H1 (cell line): Measurements from ENCODE around the gene LMNTD2. TPM values are rescaled to one million over a fixed set of nuclear protein-coding genes. Genes with fewer than 3 reads are reported as not detected.

ENCODE experiments used
- CTCF ChIA-PET: fragments of 300-600 bp; sonication (Branson Sonifier 250); formaldehyde crosslinking; loops from one replicate; lab custom pipeline; 2021; ENCODE audit not compliant: partially characterized antibody; lab: Charles Lee
- POLR2A ChIA-PET: fragments of 300-600 bp; sonication (Branson Sonifier 250); formaldehyde crosslinking; loops from one replicate; lab custom pipeline; 2021; ENCODE audit warnings: inconsistent platforms; ENCODE audit not compliant: partially characterized antibody; lab: Charles Lee
- DNase-seq, 2 experiments: peaks; one replicate each; pipeline versions ENCODE4 v3.0.0 to v3.0.0-alpha.2; 2010 to 2022; ENCODE audit warnings: low spot score in 2 of 2, low read depth in 1 of 2, mixed read lengths in 1 of 2
- FAIRE-seq: peaks from 2 replicates; lab custom pipeline; 2011; peaks lifted over from hg19 to GRCh38; lab: Jason Lieb, UNC
- H2AFZ ChIP-seq: 2 replicates; pipeline ENCODE4 v1.8.1; 2012; ENCODE audit warnings: low read length, inconsistent platforms
- H2AK5ac ChIP-seq: 2 replicates; pipeline ENCODE4 v1.6.1; 2013; ENCODE audit warnings: low read depth, low read length
- H2BK120ac ChIP-seq: replicated peaks from 2 replicates; pipeline ENCODE3; 2013; ENCODE audit warnings: low read depth, low read length, inconsistent platforms
- H2BK12ac ChIP-seq: 2 replicates; pipeline ENCODE4 v1.6.1; 2013; ENCODE audit warnings: low read depth, low read length
- H2BK15ac ChIP-seq: 2 replicates; pipeline ENCODE4 v1.6.1; 2013; ENCODE audit warnings: low read length
- H2BK20ac ChIP-seq: 2 replicates; pipeline ENCODE4 v1.6.1; 2013; ENCODE audit warnings: low read length
- H2BK5ac ChIP-seq: 2 replicates; pipeline ENCODE4 v1.6.1; 2013; ENCODE audit warnings: low read depth, low read length
- H3K14ac ChIP-seq: 2 replicates; pipeline ENCODE4 v1.6.1; 2013; ENCODE audit warnings: inconsistent platforms; ENCODE audit not compliant: insufficient read length
- H3K18ac ChIP-seq: 2 replicates; pipeline ENCODE4 v1.6.1; 2013; ENCODE audit warnings: low read length; ENCODE audit errors: extremely low read depth
- H3K23ac ChIP-seq: 2 replicates; pipeline ENCODE4 v1.6.1; 2013; ENCODE audit warnings: inconsistent platforms; ENCODE audit not compliant: insufficient read length
- H3K23me2 ChIP-seq: 2 replicates; pipeline ENCODE4 v1.6.1; 2013; ENCODE audit warnings: low read depth, low read length
- H3K27ac ChIP-seq: 2 replicates; pipeline ENCODE4 v1.6.1; 2011; ENCODE audit warnings: low read depth, low read length, inconsistent platforms
- H3K27me3 ChIP-seq, 4 experiments: replicated peaks in 1 of 4; 1 replicate in 1 of 4; 2 replicates in 3 of 4; pipeline versions ENCODE4 v1.6.1 to v1.8.1; 2011 to 2013; ENCODE audit warnings: low read length in 3 of 4, mild to moderate bottlenecking in 3 of 4, inconsistent platforms in 2 of 4, mixed read lengths in 2 of 4, moderate library complexity in 1 of 4; ENCODE audit not compliant: control insufficient read depth in 3 of 4, insufficient read depth in 3 of 4; ENCODE audit errors: extremely low read depth in 1 of 4
- H3K36me3 ChIP-seq, 4 experiments: 2 replicates each; pipeline versions ENCODE4 v1.6.1 to v1.8.1; 2011 to 2013; ENCODE audit warnings: mild to moderate bottlenecking in 4 of 4, low read length in 3 of 4, moderate library complexity in 2 of 4, control low read depth in 1 of 4, inconsistent platforms in 1 of 4; ENCODE audit not compliant: insufficient read depth in 4 of 4, control insufficient read depth in 2 of 4
- H3K4ac ChIP-seq: replicated peaks from 2 replicates; pipeline ENCODE3; 2013; ENCODE audit warnings: low read length, low read depth, mixed read lengths, inconsistent platforms; ENCODE audit not compliant: insufficient read length
- H3K4me1 ChIP-seq, 4 experiments: replicated peaks in 1 of 4; 1 replicate in 1 of 4; 2 replicates in 3 of 4; pipeline versions ENCODE4 v1.6.1 to v1.8.1; 2011 to 2013; ENCODE audit warnings: low read length in 3 of 4, inconsistent platforms in 2 of 4, mixed read lengths in 1 of 4; ENCODE audit not compliant: insufficient read depth in 4 of 4, control insufficient read depth in 3 of 4
- H3K4me2 ChIP-seq, 2 experiments: 2 replicates each; pipeline versions ENCODE4 v1.6.1 to v1.8.1; 2011 to 2013; ENCODE audit warnings: low read depth in 2 of 2, low read length in 2 of 2, control low read depth in 1 of 2, inconsistent platforms in 1 of 2, mild to moderate bottlenecking in 1 of 2; ENCODE audit not compliant: insufficient read depth in 1 of 2
- H3K4me3 ChIP-seq, 4 experiments: fragments of 200-600, 300-600 bp in 1 of 4; sonication (generic), shearing (Covaris generic), sonication (Bioruptor Twin) in 1 of 4; 2 replicates each; pipeline versions ENCODE4 v1.5.1 to v1.8.1; 2011 to 2016; ENCODE audit warnings: low read length in 4 of 4, low read depth in 3 of 4, control low read depth in 2 of 4, inconsistent platforms in 2 of 4, mild to moderate bottlenecking in 2 of 4, mixed read lengths in 1 of 4, moderate library complexity in 1 of 4; ENCODE audit not compliant: insufficient read depth in 2 of 4; ENCODE audit errors: extremely low read depth in 1 of 4
- H3K56ac ChIP-seq: replicated peaks from 2 replicates; pipeline ENCODE3; 2013; ENCODE audit warnings: low read depth, mild to moderate bottlenecking, mixed read lengths, low read length, inconsistent platforms; ENCODE audit not compliant: insufficient read length
- H3K79me1 ChIP-seq: 2 replicates; pipeline ENCODE4 v1.6.1; 2013; ENCODE audit warnings: low read depth, low read length, control low read depth
- H3K79me2 ChIP-seq, 2 experiments: 2 replicates each; pipeline versions ENCODE4 v1.6.1 to v1.8.1; 2012 to 2013; ENCODE audit warnings: low read length in 2 of 2, mild to moderate bottlenecking in 2 of 2, inconsistent platforms in 1 of 2; ENCODE audit not compliant: insufficient read depth in 2 of 2, control insufficient read depth in 1 of 2
- H3K9ac ChIP-seq, 4 experiments: replicated peaks in 1 of 4; 1 replicate in 1 of 4; 2 replicates in 3 of 4; pipeline versions ENCODE4 v1.6.1 to v1.8.1; 2011 to 2013; ENCODE audit warnings: low read depth in 3 of 4, low read length in 3 of 4, control low read depth in 2 of 4, mild to moderate bottlenecking in 2 of 4, moderate library complexity in 2 of 4, inconsistent platforms in 1 of 4; ENCODE audit errors: extremely low read depth in 1 of 4
- H3K9me3 ChIP-seq, 2 experiments: 2 replicates each; pipeline versions ENCODE4 v1.6.1 to v1.8.1; 2012 to 2013; ENCODE audit warnings: mild to moderate bottlenecking in 2 of 2, moderate library complexity in 2 of 2, control low read depth in 1 of 2, inconsistent platforms in 1 of 2, low read depth in 1 of 2, low read length in 1 of 2, mixed read lengths in 1 of 2; ENCODE audit not compliant: insufficient read depth in 2 of 2
- H4K20me1 ChIP-seq, 2 experiments: replicated peaks in 1 of 2; 2 replicates each; pipeline versions ENCODE3 to v1.8.1; 2011 to 2013; ENCODE audit warnings: inconsistent platforms in 2 of 2, low read length in 2 of 2, mild to moderate bottlenecking in 1 of 2; ENCODE audit not compliant: insufficient read depth in 2 of 2, control insufficient read depth in 1 of 2
- H4K5ac ChIP-seq: 2 replicates; pipeline ENCODE4 v1.6.1; 2013; ENCODE audit warnings: low read length, low read depth, mixed read lengths, inconsistent platforms; ENCODE audit not compliant: insufficient read length
- H4K8ac ChIP-seq: 2 replicates; pipeline ENCODE4 v1.8.0; 2013; ENCODE audit warnings: mild to moderate bottlenecking, moderate library complexity, low read length, inconsistent platforms; ENCODE audit not compliant: insufficient read depth; ENCODE audit errors: extremely low read depth
- H4K91ac ChIP-seq: replicated peaks from 2 replicates; pipeline ENCODE3; 2013; ENCODE audit warnings: low read length, mixed read lengths, inconsistent platforms; ENCODE audit not compliant: insufficient read length
- CEBPB ChIP-seq: IDR thresholded peaks from 2 replicates; pipeline ENCODE4 v1.6.1; 2012; ENCODE audit warnings: low read depth, low read length
- CREB1 ChIP-seq: IDR thresholded peaks from 2 replicates; pipeline ENCODE4 v1.6.1; 2012; ENCODE audit warnings: inconsistent platforms
- CTBP2 ChIP-seq: IDR thresholded peaks from 2 replicates; pipeline ENCODE4 v1.7.0; 2011; ENCODE audit warnings: borderline replicate concordance, mild to moderate bottlenecking, moderate library complexity, mixed read lengths, low read length; ENCODE audit not compliant: insufficient read depth, insufficient read length
- KDM5A ChIP-seq: fragments of 200-600 bp; IDR thresholded peaks from 2 replicates; pipeline ENCODE4 v1.7.1; 2012; ENCODE audit warnings: mild to moderate bottlenecking, low read length, inconsistent platforms, mixed read lengths
- NRF1 ChIP-seq: IDR thresholded peaks from 2 replicates; pipeline ENCODE4 v1.6.1; 2011; ENCODE audit warnings: mild to moderate bottlenecking, low read depth, low read length, improper control_type of control experiment
- RFX5 ChIP-seq: IDR thresholded peaks from 2 replicates; pipeline ENCODE4 v1.6.1; 2011; ENCODE audit warnings: low read depth, low read length, improper control_type of control experiment, borderline replicate concordance
- SP4 ChIP-seq: IDR thresholded peaks from 2 replicates; pipeline ENCODE4 v1.6.1; 2012; ENCODE audit warnings: low read length, inconsistent platforms
- SUZ12 ChIP-seq: fragments of 200-600 bp; sonication (generic); IDR thresholded peaks from 2 replicates; pipeline ENCODE4 v1.6.1; 2012; ENCODE audit warnings: mild to moderate bottlenecking, inconsistent platforms, low read length, moderate library complexity, mixed read lengths
- WGBS, 2 experiments: shearing (Covaris generic) in 1 of 2; methylation state at CpG; one replicate each; pipeline versions ENCODE4 v1.1.6 to v1.1.7; 2013 to 2015; ENCODE audit warnings: low lambda C conversion rate in 2 of 2, mixed read lengths in 2 of 2, inconsistent platforms in 1 of 2, low coverage in 1 of 2, missing lambda C conversion rate in 1 of 2; ENCODE audit not compliant: insufficient replicate concordance in 2 of 2, insufficient coverage in 1 of 2, insufficient read length in 1 of 2; ENCODE audit errors: extremely low coverage in 1 of 2, missing lambda C conversion rate in 1 of 2; 5-methylcytosine and 5-hydroxymethylcytosine counted together
- polyA plus RNA-seq, 7 experiments: library from polyadenylated mRNA; depleted of rRNA in 3 of 7; stranded (reverse) in 5 of 7; unstranded in 2 of 7; fragments of >200 nt in 5 of 7; fragments of 200-250 nt in 2 of 7; gene quantifications; 1 replicate in 5 of 7; 2 replicates in 1 of 7; 4 replicates in 1 of 7; pipeline versions ENCODE4 v1.2.1 to v1.2.3, GENCODE V29; 2011 to 2013; ENCODE audit warnings: missing spikeins in 2 of 7, mixed read lengths in 2 of 7
- total RNA-seq: library from RNA; stranded (reverse); fragmentation: NEBNext Ultra II Directional; extraction: Animal tissue kit (Norgen Biotek cat#: 25700); gene quantifications from 2 replicates; pipeline ENCODE4 v1.2.1, GENCODE V29; 2021
- TF ChIP-seq, protein P1 (sequence below), 3 experiments: IDR thresholded peaks; 1 replicate in 2 of 3; 2 replicates in 1 of 3; pipeline versions ENCODE4 v1.5.1 to v1.6.1; 2011; ENCODE audit warnings: low read length in 3 of 3, mild to moderate bottlenecking in 3 of 3, inconsistent platforms in 2 of 3, low read depth in 1 of 3, moderate library complexity in 1 of 3; ENCODE audit not compliant: insufficient read depth in 1 of 3; ENCODE audit errors: control extremely low read depth in 1 of 3

Gene LMNTD2
- total and polyA plus RNA-seq, 2 of the 8 experiments (the other 6 are each of a cell fraction or from before 2014, with no cell fraction given): 1.6 to 3.1 TPM

DNA sequence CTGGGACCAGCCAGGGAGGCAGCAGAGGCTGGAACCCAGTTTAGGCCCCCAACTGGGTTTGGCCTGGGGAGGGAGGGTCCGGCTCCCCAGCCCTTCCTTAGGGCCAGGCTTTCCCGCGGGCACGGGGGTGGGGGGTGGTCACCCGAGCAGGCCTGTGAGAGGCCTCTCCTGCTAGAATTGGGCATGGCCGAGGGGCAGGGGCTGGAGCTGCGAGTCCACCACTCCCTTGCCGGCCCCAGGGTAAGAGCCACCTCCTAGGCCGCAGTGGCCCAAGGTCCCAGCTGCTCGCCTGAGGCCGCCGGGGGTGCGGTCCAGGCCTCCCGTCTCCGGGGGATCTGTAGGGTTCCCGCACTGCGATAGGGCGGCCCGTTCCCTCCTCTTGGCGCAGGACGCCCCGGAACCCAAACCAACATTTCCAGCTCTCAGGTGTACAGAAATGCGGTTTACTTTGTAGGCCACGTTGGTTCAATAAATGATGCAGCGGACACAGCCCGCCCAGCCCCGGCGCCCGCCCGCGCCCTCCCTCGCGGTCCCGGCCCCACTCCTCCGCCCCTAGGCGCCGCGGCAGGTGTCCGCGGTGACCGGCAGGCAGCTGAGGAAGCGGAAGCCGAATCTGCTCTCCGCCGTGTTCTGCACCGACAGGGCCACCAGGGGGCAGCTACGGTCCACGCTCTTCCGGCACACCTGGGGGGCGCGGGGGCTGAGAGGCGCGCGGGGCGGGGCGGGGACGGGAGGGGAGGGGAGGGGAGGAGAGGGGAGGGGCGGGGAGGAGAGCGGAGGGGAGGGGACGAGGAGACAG lies 5.9 kb downstream of the LMNTD2 start:
- ChIA-PET POLR2A (interaction anchor here (0.6 to 1.7 kb wide), 11 partner anchors 10 to 276 kb away, joined by 3 to 4 read pairs (median 3); partner anchors contain the start of gene PHRF1), CTCF (interaction anchor here (0.6 to 3.8 kb wide), 17 partner anchors 9 to 289 kb away, joined by 3 to 21 read pairs (median 4); partner anchors contain the start of gene RNH1)
- Histone ChIP-seq H3K79me2 (no peaks in the 10 kb centered on the region), H4K5ac (no peak overlapping the region), H3K9me3 (no peaks in the 10 kb centered on the region), H3K4me3 (peak overlapping the region; percentile 1 to 62 (median 37); a peak in 6 of 8 replicates), H2BK15ac (no peak overlapping the region), H3K27ac (no peak overlapping the region), H3K23me2 (peaks cover 8% of the 10 kb centered on the region; the same call in 1 of the 2 replicates), H3K79me1 (no peaks in the 10 kb centered on the region), H4K8ac (peak overlapping the region; percentile 71; the same call in 1 of the 2 replicates), H3K36me3 (no peaks in the 10 kb centered on the region), H3K27me3 (peaks cover 13 to 29% (median 26%) of the 10 kb centered on the region in 4 experiments), H3K9ac (no peak overlapping the region), H2BK20ac (no peak overlapping the region), H4K91ac (peak overlapping the region; percentile 81), H3K18ac (no peak overlapping the region), H4K20me1 (peaks cover 0 to 3% of the 10 kb centered on the region in 2 experiments), H3K4me2 (peak overlapping the region; percentile 66 to 74; a peak in 3 of 4 replicates), H2BK12ac (no peak overlapping the region), H2BK5ac (no peak overlapping the region), H3K14ac (no peak overlapping the region), H3K4ac (no peak overlapping the region), H3K56ac (no peak overlapping the region), H3K23ac (no peak overlapping the region), H2AK5ac (no peak overlapping the region), H2BK120ac (no peak overlapping the region), H3K4me1 (peaks cover 0 to 24% (median 6%) of the 10 kb centered on the region in 4 experiments; a peak in 5 of 7 replicates), H2AFZ (no peak overlapping the region)
- FAIRE-seq (no peak), DNase-seq (peak; percentile 62 to 91)
- 28% methylated on average over 21 of the region's 60 CpGs; no CpG with 5 or more reads in 1 of the 2 experiments for WGBS, 2 experiments
- TF ChIP-seq CTBP2 (peak; percentile 9), KDM5A (no peak), CREB1 (peak; percentile 52; the same call in 1 of the 2 replicates), RFX5 (no peak), CEBPB (no peak), SP4 (no peak), NRF1 (no peak), SUZ12 (no peak)
- TF ChIP-seq, protein P1, sequence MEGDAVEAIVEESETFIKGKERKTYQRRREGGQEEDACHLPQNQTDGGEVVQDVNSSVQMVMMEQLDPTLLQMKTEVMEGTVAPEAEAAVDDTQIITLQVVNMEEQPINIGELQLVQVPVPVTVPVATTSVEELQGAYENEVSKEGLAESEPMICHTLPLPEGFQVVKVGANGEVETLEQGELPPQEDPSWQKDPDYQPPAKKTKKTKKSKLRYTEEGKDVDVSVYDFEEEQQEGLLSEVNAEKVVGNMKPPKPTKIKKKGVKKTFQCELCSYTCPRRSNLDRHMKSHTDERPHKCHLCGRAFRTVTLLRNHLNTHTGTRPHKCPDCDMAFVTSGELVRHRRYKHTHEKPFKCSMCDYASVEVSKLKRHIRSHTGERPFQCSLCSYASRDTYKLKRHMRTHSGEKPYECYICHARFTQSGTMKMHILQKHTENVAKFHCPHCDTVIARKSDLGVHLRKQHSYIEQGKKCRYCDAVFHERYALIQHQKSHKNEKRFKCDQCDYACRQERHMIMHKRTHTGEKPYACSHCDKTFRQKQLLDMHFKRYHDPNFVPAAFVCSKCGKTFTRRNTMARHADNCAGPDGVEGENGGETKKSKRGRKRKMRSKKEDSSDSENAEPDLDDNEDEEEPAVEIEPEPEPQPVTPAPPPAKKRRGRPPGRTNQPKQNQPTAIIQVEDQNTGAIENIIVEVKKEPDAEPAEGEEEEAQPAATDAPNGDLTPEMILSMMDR (IDR thresholded peaks at IDR 0.05; ENCODE audit: control extremely low read depth in 1 of 3, insufficient read depth in 1 of 3, low read depth in 1 of 3, low read length in 3 of 3): peak in 2 of 3 experiments; percentile 68 to 82; a peak in 3 of 4 replicates
